MM.1S (cell line): ENCODE data around the gene HGFAC.

ENCODE experiments used
- CTCF ChIP-seq: fragments of 300-600 bp; sonication (generic); IDR thresholded peaks from 2 replicates; pipeline ENCODE4 v1.5.1; 2016; ENCODE audit warnings: antibody characterized with exemption, low read length, mixed read lengths
- EZH2 ChIP-seq: fragments of 300-600 bp; sonication (generic); optimal IDR thresholded peaks from 2 replicates; pipeline ENCODE3; 2017; ENCODE audit warnings: low read depth, mild to moderate bottlenecking, antibody characterized with exemption, low read length, mixed read lengths

- no peak for TF ChIP-seq CTCF
- no peak for TF ChIP-seq EZH2
Observed at GRCh38 chr4:3464349-3464905, 22.7 kb downstream of the HGFAC start.
